Keratinocyte (primary cell): ENCODE results near the gene PPP1R3A.

Source experiments
- CTCF ChIP-seq, 3 experiments: IDR thresholded peaks in 1 of 3; conservative IDR thresholded peaks in 1 of 3; optimal IDR thresholded peaks in 1 of 3; 2 replicates in 2 of 3; 3 replicates in 1 of 3; pipeline versions ENCODE3 to v1.5.1; 2011; ENCODE audit warnings: low read length in 3 of 3, mild to moderate bottlenecking in 3 of 3, moderate library complexity in 2 of 3, control low read depth in 1 of 3, inconsistent platforms in 1 of 3; ENCODE audit not compliant: insufficient read depth in 2 of 3; ENCODE audit errors: extremely low read depth in 1 of 3
- EZH2 ChIP-seq: IDR thresholded peaks from one replicate; pipeline ENCODE4 v1.6.1; 2012; ENCODE audit warnings: inconsistent platforms, mild to moderate bottlenecking, low read length, moderate library complexity

- TF ChIP-seq CTCF (optimal IDR thresholded peaks at IDR 0.05 in 1 of 3, IDR thresholded peaks at IDR 0.05 in 1 of 3, conservative IDR thresholded peaks at IDR 0.05 in 1 of 3; ENCODE audit: extremely low read depth in 1 of 3, insufficient read depth in 2 of 3, low read length in 3 of 3) (no peak), EZH2 (no peak)
These were observed 44.5 kb upstream of the PPP1R3A start for GRCh38 chr7:113963356-113963755.
